Measurements from ENCODE around the gene CYSRT1.

CYSRT1 gene

GRCh38 chr9:137192859-137193258 is 32.1 kb upstream of the CYSRT1 start (continued):
- peak; percentile 34 for TF ChIP-seq GLIS2 (tag by site-specific recombination; IDR thresholded peaks at IDR 0.05)

DNA sequence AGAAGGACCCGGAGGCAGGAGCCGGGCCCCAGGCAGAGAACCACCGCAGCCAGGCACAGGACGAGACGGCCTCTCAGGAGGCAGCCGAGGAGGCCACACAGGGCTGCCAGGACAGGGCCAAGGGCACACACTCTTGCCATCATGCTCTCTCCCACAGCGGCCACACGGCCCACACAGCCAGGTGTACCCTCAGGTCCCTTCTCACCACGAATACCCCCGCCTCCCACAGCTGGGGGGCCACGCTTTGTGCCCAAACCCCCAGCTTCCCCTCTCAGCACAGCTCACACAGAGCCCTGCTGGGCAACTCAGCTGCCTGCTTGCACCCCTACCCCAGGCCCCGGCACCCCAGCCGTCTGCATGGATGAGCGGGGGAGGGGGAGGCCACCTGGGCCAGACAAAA is 31.2 kb upstream of the CYSRT1 start:
- Histone ChIP-seq H3K4me1 (ENCODE audit: control insufficient read depth, insufficient read depth, low read length) (peaks cover 8% of the 10 kb centered on the region; the same call in 1 of the 2 replicates), H3K9me3 (ENCODE audit: control insufficient read depth, insufficient read depth, low read depth, low read length) (no peaks in the 10 kb centered on the region), H3K27ac (ENCODE audit: extremely low read depth, low read depth, low read length) (no peak overlapping the region), H3K4me3 (ENCODE audit: low read depth, low read length) (no peak overlapping the region), H3K36me3 (ENCODE audit: control insufficient read depth in 2 of 2, insufficient read depth in 1 of 2, low read length in 2 of 2) (peaks cover 0 to 30% of the 10 kb centered on the region in 2 experiments; a peak in 1 of 3 replicates)
- TF ChIP-seq ZIC2 (tag by site-specific recombination; IDR thresholded peaks at IDR 0.05) (peak; percentile 26; the same call in 1 of the 2 replicates), ZFP69B (tag by site-specific recombination; IDR thresholded peaks at IDR 0.05) (no peak), ZNF202 (tag by site-specific recombination; IDR thresholded peaks at IDR 0.05; ENCODE audit: borderline replicate concordance) (no peak), GLIS2 (tag by site-specific recombination; IDR thresholded peaks at IDR 0.05) (0 out of 2 replicates have a peak, but pooled peaks have one; percentile 46), SETDB1 (IDR thresholded peaks at IDR 0.05; ENCODE audit: insufficient read length, low read length) (no peak), ZNF335 (tag by site-specific recombination; conservative IDR thresholded peaks at IDR 0.05) (peak; percentile 68)
- TF ChIP-seq, protein P1, sequence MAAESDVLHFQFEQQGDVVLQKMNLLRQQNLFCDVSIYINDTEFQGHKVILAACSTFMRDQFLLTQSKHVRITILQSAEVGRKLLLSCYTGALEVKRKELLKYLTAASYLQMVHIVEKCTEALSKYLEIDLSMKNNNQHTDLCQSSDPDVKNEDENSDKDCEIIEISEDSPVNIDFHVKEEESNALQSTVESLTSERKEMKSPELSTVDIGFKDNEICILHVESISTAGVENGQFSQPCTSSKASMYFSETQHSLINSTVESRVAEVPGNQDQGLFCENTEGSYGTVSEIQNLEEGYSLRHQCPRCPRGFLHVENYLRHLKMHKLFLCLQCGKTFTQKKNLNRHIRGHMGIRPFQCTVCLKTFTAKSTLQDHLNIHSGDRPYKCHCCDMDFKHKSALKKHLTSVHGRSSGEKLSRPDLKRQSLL (tag by site-specific recombination; IDR thresholded peaks at IDR 0.05): 0 out of 2 replicates have a peak, but pooled peaks have one; percentile 40
- ChIA-PET CTCF (interaction anchor here (1.0 to 2.3 kb wide), 3 partner anchors 17 to 42 kb away, joined by 3 to 10 read pairs (median 9); partner anchors contain the start of gene RNF224), POLR2A (interaction anchor here (0.9 to 3.1 kb wide), 6 partner anchors 18 to 107 kb away, joined by 4 to 18 read pairs (median 6); partner anchors contain the start of genes MAN1B1 and TUBB4B)

DNA sequence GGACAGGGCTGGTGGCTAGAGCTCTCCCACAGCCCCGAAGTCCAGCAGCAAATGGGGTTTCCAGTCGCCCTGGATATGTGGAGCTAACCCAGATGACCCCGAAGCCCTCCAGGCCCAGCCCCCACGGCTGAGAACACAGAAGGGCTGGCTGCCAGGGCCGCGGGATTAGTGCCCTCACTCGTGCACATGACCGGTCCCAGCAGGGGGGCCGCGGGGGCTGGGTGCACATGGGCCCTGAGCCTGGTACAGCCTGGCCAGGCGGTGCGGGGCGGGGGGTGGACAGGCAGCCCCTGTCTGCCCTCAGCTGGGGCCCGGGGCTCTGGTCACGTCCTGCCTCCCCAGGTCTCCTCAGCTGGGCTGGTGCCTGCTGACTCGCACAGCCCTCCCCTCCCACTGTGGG is 30.6 kb upstream of the CYSRT1 start:
- no peaks in the 10 kb centered on the region for H3K9me3 ChIP-seq (ENCODE audit: control insufficient read depth, insufficient read depth, low read depth, low read length)
- no peak overlapping the region for H3K4me3 ChIP-seq (ENCODE audit: low read depth, low read length)
- CTCF ChIA-PET: interaction anchor here (0.6 to 1.9 kb wide), 7 partner anchors 12 to 42 kb away, joined by 3 to 10 read pairs (median 3); partner anchors contain the start of gene RNF224
- H3K36me3 ChIP-seq (ENCODE audit: control insufficient read depth in 2 of 2, insufficient read depth in 1 of 2, low read length in 2 of 2): peaks cover 0 to 30% of the 10 kb centered on the region in 2 experiments; a peak in 1 of 3 replicates
- H3K4me1 ChIP-seq (ENCODE audit: control insufficient read depth, insufficient read depth, low read length): peaks cover 8% of the 10 kb centered on the region; the same call in 1 of the 2 replicates
- H3K27ac ChIP-seq (ENCODE audit: extremely low read depth, low read depth, low read length): no peak overlapping the region
- TF ChIP-seq GLIS1 (tag by site-specific recombination; IDR thresholded peaks at IDR 0.05) (peak; percentile 33), ZNF701 (tag by site-specific recombination; IDR thresholded peaks at IDR 0.05) (no peak), ZNF677 (tag by site-specific recombination; IDR thresholded peaks at IDR 0.05) (no peak), ZBTB26 (tag by site-specific recombination; optimal IDR thresholded peaks at IDR 0.05) (peak; percentile 17), ZIC2 (tag by site-specific recombination; IDR thresholded peaks at IDR 0.05) (peak; percentile 43), BCL11B (tag by site-specific recombination; IDR thresholded peaks at IDR 0.05; ENCODE audit: low read depth) (peak; percentile 2; the same call in 1 of the 2 replicates)
- POLR2A ChIA-PET: interaction anchor here (0.7 to 3.1 kb wide), 7 partner anchors 10 to 65 kb away, joined by 3 to 18 read pairs (median 4); partner anchors contain the start of gene TUBB4B

DNA sequence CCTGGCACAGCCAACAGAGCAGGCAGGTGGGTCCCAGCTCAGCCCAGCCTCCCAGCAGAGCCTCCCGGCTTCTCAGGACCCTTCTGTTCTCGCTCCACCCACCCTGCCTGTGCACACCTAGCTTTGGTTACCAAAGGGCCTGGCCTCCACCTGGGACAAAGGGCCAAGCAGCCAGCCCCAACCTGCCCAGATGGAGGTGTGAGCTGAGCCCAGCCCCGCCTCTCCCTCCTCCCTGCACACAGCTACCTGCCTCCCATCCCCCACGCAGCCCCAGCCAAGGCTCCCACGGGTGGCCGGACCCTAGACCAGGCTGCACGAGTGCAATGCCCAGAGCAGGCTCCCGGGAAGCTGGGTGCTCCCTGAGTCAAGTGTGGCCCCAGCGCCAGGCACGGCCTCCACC is 30.1 kb upstream of the CYSRT1 start:
- H3K27ac ChIP-seq (ENCODE audit: extremely low read depth, low read depth, low read length): no peak overlapping the region
- peaks cover 0 to 27% of the 10 kb centered on the region in 2 experiments; a peak in 1 of 3 replicates for H3K36me3 ChIP-seq (ENCODE audit: control insufficient read depth in 2 of 2, insufficient read depth in 1 of 2, low read length in 2 of 2)
- ChIA-PET CTCF (interaction anchor here (0.6 to 1.9 kb wide), 10 partner anchors 12 to 166 kb away, joined by 3 to 10 read pairs (median 4); partner anchors contain the start of gene RNF224), POLR2A (interaction anchor here (0.6 to 3.1 kb wide), 9 partner anchors 15 to 65 kb away, joined by 3 to 18 read pairs (median 4); partner anchors contain the start of gene TUBB4B)
- no peak overlapping the region for H3K4me3 ChIP-seq (ENCODE audit: low read depth, low read length)
- H3K4me1 ChIP-seq (ENCODE audit: control insufficient read depth, insufficient read depth, low read length): peaks cover 6% of the 10 kb centered on the region; the same call in 1 of the 2 replicates
- H3K9me3 ChIP-seq (ENCODE audit: control insufficient read depth, insufficient read depth, low read depth, low read length): no peaks in the 10 kb centered on the region
- TF ChIP-seq ZNF292 (tag by site-specific recombination; IDR thresholded peaks at IDR 0.05; ENCODE audit: borderline replicate concordance, low read depth) (no peak), SP2 (tag by site-specific recombination; IDR thresholded peaks at IDR 0.05) (peak; percentile 32; the same call in 1 of the 2 replicates), ZNF785 (tag by site-specific recombination; IDR thresholded peaks at IDR 0.05) (no peak), ZNF692 (tag by site-specific recombination; IDR thresholded peaks at IDR 0.05) (peak; percentile 38; the same call in 1 of the 2 replicates), ZNF776 (tag by site-specific recombination; IDR thresholded peaks at IDR 0.05; ENCODE audit: borderline replicate concordance) (no peak), ZNF585B (tag by site-specific recombination; IDR thresholded peaks at IDR 0.05) (no peak), BCL11B (tag by site-specific recombination; IDR thresholded peaks at IDR 0.05; ENCODE audit: low read depth) (peak; percentile 14; the same call in 1 of the 2 replicates), ZNF600 (tag by site-specific recombination; IDR thresholded peaks at IDR 0.05) (no peak), ZEB2 (tag by site-specific recombination; IDR thresholded peaks at IDR 0.05) (no peak), ZNF555 (tag by site-specific recombination; conservative IDR thresholded peaks at IDR 0.05) (no peak), ZNF426 (tag by site-specific recombination; IDR thresholded peaks at IDR 0.05) (no peak), GLIS2 (tag by site-specific recombination; IDR thresholded peaks at IDR 0.05) (peak; percentile 8; the same call in 1 of the 2 replicates), KLF8 (tag by site-specific recombination; IDR thresholded peaks at IDR 0.05) (peak; percentile 46; the same call in 1 of the 2 replicates), ZNF324 (tag by site-specific recombination; IDR thresholded peaks at IDR 0.05) (no peak), ZNF341 (tag by site-specific recombination; IDR thresholded peaks at IDR 0.05; ENCODE audit: low read depth) (no peak)
